ENCODE measurements around the gene CITED2.

DNA sequence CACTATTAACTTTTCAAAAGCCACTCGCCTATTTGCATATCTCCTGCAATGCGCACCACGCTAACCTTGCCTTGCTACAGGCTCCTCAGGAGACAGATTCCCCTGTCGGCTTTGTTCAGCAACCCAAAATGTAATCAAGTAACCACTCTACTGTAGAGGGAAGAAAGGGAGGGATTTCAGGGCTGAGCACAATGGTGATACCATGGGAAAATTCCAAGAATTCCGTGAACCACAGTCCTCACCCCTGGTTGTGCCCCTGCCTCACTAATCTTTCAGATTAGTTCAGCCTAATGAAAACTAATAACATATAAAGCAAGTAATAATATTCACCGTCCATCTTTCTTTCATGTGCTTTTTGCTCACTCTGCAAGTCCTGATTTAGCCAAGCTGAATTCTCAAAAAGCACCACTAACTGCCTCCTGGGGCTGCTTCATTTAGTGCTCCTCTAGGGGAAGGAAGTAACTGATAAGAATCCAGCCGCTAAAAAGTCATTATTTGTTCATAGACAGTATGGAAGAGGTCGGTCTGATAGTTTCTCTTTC lies 6.6 kb downstream of the CITED2 start:
- TF ChIP-seq CTCF (optimal IDR thresholded peaks at IDR 0.05 in 1 of 3, IDR thresholded peaks at IDR 0.05 in 1 of 3, conservative IDR thresholded peaks at IDR 0.05 in 1 of 3; ENCODE audit: extremely low read depth in 1 of 3, insufficient read depth in 2 of 3, low read length in 3 of 3) (no peak), EZH2 (IDR thresholded peaks at IDR 0.05; ENCODE audit: low read length) (no peak)
